SK-N-MC (cell line): ENCODE results near the gene TFR2.

ENCODE experiments used
- EZH2 ChIP-seq: fragments of 200-600 bp; sonication (generic); IDR thresholded peaks from one replicate; pipeline ENCODE4 v1.6.1; 2017; ENCODE audit warnings: antibody characterized with exemption
- POLR2AphosphoS5 ChIP-seq: IDR thresholded peaks from 2 replicates; pipeline ENCODE4 v1.6.1; 2012; ENCODE audit warnings: mild to moderate bottlenecking, low read depth, low read length, borderline replicate concordance

GRCh38 chr7:100589341-100589947 is 51.9 kb downstream of the TFR2 start:
- no peak for TF ChIP-seq EZH2
- TF ChIP-seq POLR2AphosphoS5 = no peak
